Esophagus muscularis mucosa (tissue), 4 donors: Measurements from ENCODE around the gene GPR132.
A peak's percentile ranks its signal among the peaks of the same experiment; 100 is the strongest.

Source experiments
- CTCF ChIP-seq, 3 experiments: fragments of 200-600 bp in 2 of 3; fragments of 450-650 bp in 1 of 3; sonication (generic) in 2 of 3; IDR thresholded peaks; one replicate each; pipeline ENCODE4 v1.5.1; 2017 to 2019; ENCODE audit warnings: antibody characterized with exemption in 3 of 3, mild to moderate bottlenecking in 2 of 3, moderate library complexity in 1 of 3
- EP300 ChIP-seq: sonication (generic); formaldehyde crosslinking; IDR thresholded peaks from one replicate; pipeline ENCODE4 v1.6.1; 2017; ENCODE audit warnings: antibody characterized with exemption
- POLR2A ChIP-seq: fragments of 450-650 bp; IDR thresholded peaks from one replicate; pipeline ENCODE4 v1.6.1; 2017; ENCODE audit warnings: antibody characterized with exemption, moderate library complexity, mild to moderate bottlenecking, low read depth

GRCh38 chr14:105093431-105094192 is 28.4 kb upstream of the GPR132 start:
- TF ChIP-seq CTCF (IDR thresholded peaks at IDR 0.05) = peak; percentile 29 to 47 (median 32)
- TF ChIP-seq EP300 = no peak
- TF ChIP-seq POLR2A = no peak
